HepG2 (cell line): ENCODE results near the gene PLVAP. TPM values are rescaled to one million over a fixed set of nuclear protein-coding genes. Genes with fewer than 3 reads are reported as not detected.

ENCODE experiments used
- ATAC-seq: fragments of 200-7000 bp; cut with Tn5 transposase; 3 replicates; pipeline ENCODE4 v1.9.1; 2020; ENCODE audit warnings: mild to moderate bottlenecking, moderate library complexity
- BruUV-seq: library from RNA; stranded (reverse); fragments of 400-500 nt; replicated peaks from 2 replicates; lab custom pipeline; 2021; lab: Mats Ljungman, UMichigan
- CTCF ChIA-PET: fragments of 300-600 bp; formaldehyde crosslinking; extraction: SDS; loops from one replicate; lab custom pipeline; 2021; ENCODE audit warnings: low total read pairs, inconsistent platforms, low intra/inter-chr PET ratio; lab: Yijun Ruan, JAX
- POLR2A ChIA-PET: fragments of 350-600 bp; sonication (Branson Sonifier 250); formaldehyde crosslinking; loops from one replicate; lab custom pipeline; 2020; ENCODE audit warnings: antibody characterized with exemption, inconsistent platforms; lab: Yijun Ruan, JAX
- DNase-seq: peaks from one replicate; pipeline ENCODE4 v3.0.0-alpha.2; 2015; ENCODE audit warnings: low spot score
- FAIRE-seq: peaks from 3 replicates; lab custom pipeline; 2011; peaks lifted over from hg19 to GRCh38; lab: Jason Lieb, UNC
- H2AFZ ChIP-seq: one replicate; pipeline ENCODE4 v1.6.1; 2011; ENCODE audit warnings: low read length, inconsistent platforms
- H3K27ac ChIP-seq: fragments of 300-600 bp; 3 replicates; pipeline ENCODE4 v1.8.0; 2011; ENCODE audit warnings: mixed run types, mild to moderate bottlenecking, mixed read lengths, low read length, inconsistent platforms; ENCODE audit not compliant: insufficient read depth; ENCODE audit errors: extremely low read length
- H3K27me3 ChIP-seq, 2 experiments: fragments of 200-600 bp in 1 of 2; 2 replicates in 1 of 2; 3 replicates in 1 of 2; pipeline versions ENCODE4 v1.6.0 to v1.8.0; 2011; ENCODE audit warnings: low read length in 2 of 2, mild to moderate bottlenecking in 2 of 2, moderate library complexity in 2 of 2, inconsistent platforms in 1 of 2; ENCODE audit not compliant: insufficient read depth in 2 of 2, control insufficient read depth in 1 of 2
- H3K36me3 ChIP-seq, 2 experiments: fragments of 200-600 bp in 1 of 2; replicated peaks in 1 of 2; 2 replicates in 1 of 2; 3 replicates in 1 of 2; pipeline versions ENCODE4 v1.5.1 to v1.8.0; 2011; ENCODE audit warnings: low read length in 2 of 2, inconsistent platforms in 1 of 2; ENCODE audit not compliant: insufficient read depth in 2 of 2, control insufficient read depth in 1 of 2
- H3K4me1 ChIP-seq: 2 replicates; pipeline ENCODE4 v1.5.1; 2012; ENCODE audit warnings: low read length, inconsistent platforms; ENCODE audit not compliant: insufficient read depth
- H3K4me2 ChIP-seq: 2 replicates; pipeline ENCODE4 v1.6.0; 2011; ENCODE audit warnings: low read depth, low read length, inconsistent platforms
- H3K4me3 ChIP-seq, 3 experiments: fragments of 200-600 bp in 1 of 3; sonication (generic), shearing (Covaris generic) in 1 of 3; replicated peaks in 1 of 3; 2 replicates each; pipeline ENCODE4 v1.5.1; 2011 to 2016; ENCODE audit warnings: low read length in 3 of 3, inconsistent platforms in 2 of 3, low read depth in 2 of 3, mild to moderate bottlenecking in 2 of 3, control low read depth in 1 of 3, mixed read lengths in 1 of 3; ENCODE audit not compliant: insufficient read depth in 1 of 3
- H3K79me2 ChIP-seq: one replicate; pipeline ENCODE4 v1.6.1; 2011; ENCODE audit warnings: low read length, inconsistent platforms; ENCODE audit not compliant: insufficient read depth
- H3K9ac ChIP-seq: 2 replicates; pipeline ENCODE4 v1.6.0; 2011; ENCODE audit warnings: mild to moderate bottlenecking, low read depth, low read length, inconsistent platforms; ENCODE audit not compliant: insufficient read depth
- H3K9me3 ChIP-seq: 2 replicates; pipeline ENCODE4 v1.5.1; 2012; ENCODE audit warnings: mild to moderate bottlenecking, low read length
- H4K20me1 ChIP-seq: 2 replicates; pipeline ENCODE4 v1.6.0; 2011; ENCODE audit warnings: inconsistent platforms, mild to moderate bottlenecking, low read length, moderate library complexity; ENCODE audit not compliant: insufficient read depth
- BRCA1 ChIP-seq: sonication (generic); formaldehyde crosslinking; IDR thresholded peaks from 2 replicates; pipeline ENCODE4 v1.4.0; 2020; ENCODE audit warnings: missing genetic modification reagents
- CENPT ChIP-seq: sonication (generic); formaldehyde crosslinking; IDR thresholded peaks from 2 replicates; pipeline ENCODE4 v1.8.0; 2022; ENCODE audit warnings: low read depth, mild to moderate bottlenecking, moderate library complexity, missing genetic modification reagents
- CENPX ChIP-seq: sonication (generic); formaldehyde crosslinking; IDR thresholded peaks from 2 replicates; pipeline ENCODE4 v1.9.0; 2021; ENCODE audit warnings: mild to moderate bottlenecking, missing genetic modification reagents, moderate library complexity
- GATA4 ChIP-seq: sonication (generic); IDR thresholded peaks from 2 replicates; pipeline ENCODE4 v1.6.1; 2016; ENCODE audit warnings: antibody characterized with exemption, low read depth, borderline replicate concordance
- ISX ChIP-seq: sonication (generic); formaldehyde crosslinking; conservative IDR thresholded peaks from 2 replicates; pipeline ENCODE4 v1.5.0; 2020; ENCODE audit warnings: missing genetic modification reagents
- MLX ChIP-seq: IDR thresholded peaks from 2 replicates; pipeline ENCODE4 v1.6.1; 2016
- MLXIP ChIP-seq: sonication (generic); formaldehyde crosslinking; IDR thresholded peaks from 2 replicates; pipeline ENCODE4 v1.9.0; 2021; ENCODE audit warnings: missing genetic modification reagents, borderline replicate concordance
- POLR2A ChIP-seq, 2 experiments: IDR thresholded peaks; 2 replicates each; pipeline ENCODE4 v1.6.1; 2011; ENCODE audit warnings: low read depth in 2 of 2, low read length in 2 of 2, mild to moderate bottlenecking in 1 of 2, moderate library complexity in 1 of 2; ENCODE audit not compliant: insufficient read depth in 1 of 2
- POLR2AphosphoS2 ChIP-seq: IDR thresholded peaks from 2 replicates; pipeline ENCODE4 v1.6.1; 2011; ENCODE audit warnings: low read depth, low read length, improper control_type of control experiment
- ZEB1 ChIP-seq: IDR thresholded peaks from 2 replicates; pipeline ENCODE4 v1.6.1; 2012; ENCODE audit warnings: mild to moderate bottlenecking, low read depth, inconsistent platforms; ENCODE audit not compliant: insufficient replicate concordance
- ZNF629 ChIP-seq: sonication (generic); formaldehyde crosslinking; conservative IDR thresholded peaks from 2 replicates; pipeline ENCODE4 v1.5.0; 2020; ENCODE audit warnings: missing genetic modification reagents
- ZNF747 ChIP-seq: sonication (generic); formaldehyde crosslinking; IDR thresholded peaks from 2 replicates; pipeline ENCODE4 v1.8.1; 2023; ENCODE audit warnings: missing genetic modification reagents, mild to moderate bottlenecking, borderline replicate concordance
- WGBS: methylation state at CpG from one replicate; pipeline ENCODE4 v1.1.6; 2017; ENCODE audit warnings: low lambda C conversion rate; 5-methylcytosine and 5-hydroxymethylcytosine counted together
- in situ Hi-C: cut with HindIII; loops from 2 replicates; pipeline ENCODE4 v1.10.0; 2017; ENCODE audit warnings: low pct_unique_long_range_greater_than_20kb; ENCODE audit not compliant: extremely low pct_ligation_motif_present
- intact Hi-C: fragments of 100-400 bp; cut with micrococcal nuclease; formaldehyde crosslinking; loops from one replicate; pipeline ENCODE4 v1.10.0; 2022; ENCODE audit not compliant: unreplicated experiment
- polyA plus RNA-seq, 8 experiments: library from polyadenylated mRNA; depleted of rRNA in 3 of 8; stranded (reverse) in 7 of 8; unstranded in 1 of 8; fragments of >200 nt; fragmentation: Illumina TruSeq in 4 of 8; extraction: Trizol in 4 of 8; gene quantifications; 2 replicates each; pipeline versions ENCODE4 v1.2.1 to v1.2.3, GENCODE V29; 2011 to 2016; ENCODE audit warnings: low read depth in 4 of 8, missing spikeins in 1 of 8, mixed read lengths in 1 of 8; ENCODE audit not compliant: insufficient read depth in 1 of 8
- total RNA-seq, 5 experiments: library from RNA; depleted of rRNA; stranded (reverse); fragments of >200 nt; fragmentation: Illumina TruSeq; extraction: Trizol; gene quantifications; 2 replicates each; pipeline ENCODE4 v1.2.3, GENCODE V29; 2016; ENCODE audit warnings: low read depth in 1 of 5
- TF ChIP-seq, protein P1 (sequence below): sonication (generic); formaldehyde crosslinking; IDR thresholded peaks from 2 replicates; pipeline ENCODE4 v1.4.0; 2020; ENCODE audit warnings: missing genetic modification reagents, low read depth, mild to moderate bottlenecking, borderline replicate concordance
- TF ChIP-seq, protein P2 (sequence below): sonication (generic); formaldehyde crosslinking; IDR thresholded peaks from 2 replicates; pipeline ENCODE4 v1.5.1; 2020; ENCODE audit warnings: mild to moderate bottlenecking, missing genetic modification reagents, moderate library complexity

PLVAP gene
- total and polyA plus RNA-seq, 2 of the 13 experiments (the other 11 are each of a cell fraction or from before 2014, with no cell fraction given), result 0.26 TPM; not detected in 1

GRCh38 chr19:17406046-17406886 lies 29.1 kb upstream of the PLVAP start:
- in situ Hi-C loops, result no loop called here
- ATAC-seq (peak; percentile 61), DNase-seq (no peak), FAIRE-seq (peak; percentile 4)
- Histone ChIP-seq H3K79me2 (peaks cover 33% of the 10 kb centered on the region), H3K27me3 (no peaks in the 10 kb centered on the region; a peak in 1 of 5 replicates), H3K4me1 (peaks cover 13% of the 10 kb centered on the region), H4K20me1 (no peaks in the 10 kb centered on the region; the same call in 1 of the 2 replicates), H3K4me3 (peak overlapping the region; percentile 62 to 82 (median 70)), H2AFZ (no peak overlapping the region), H3K36me3 (peaks cover 0 to 8% of the 10 kb centered on the region in 2 experiments; a peak in 2 of 5 replicates), H3K9me3 (no peaks in the 10 kb centered on the region), H3K9ac (peak overlapping the region; percentile 78), H3K27ac (peak overlapping the region; percentile 81), H3K4me2 (peak overlapping the region; percentile 92)
- ChIA-PET CTCF (no interaction called here), POLR2A (interaction anchor here (0.6 to 3.5 kb wide), 24 partner anchors 9 to 453 kb away, joined by 3 to 76 read pairs (median 4); partner anchors contain the start of genes ANO8, DDA1, MAP1S and MVB12A)
- WGBS, result 8% methylated on average over 8 of the region's 10 CpGs
- TSS peak; percentile 70 for BruUV-seq
- intact Hi-C loops, result loop anchor here (5.0 kb wide), 1 partner anchor 69 kb away; the partner anchor contains the start of gene GTPBP3
- TF ChIP-seq BRCA1 (CRISPR knock-in tag), result no peak
- TF ChIP-seq, protein P1, sequence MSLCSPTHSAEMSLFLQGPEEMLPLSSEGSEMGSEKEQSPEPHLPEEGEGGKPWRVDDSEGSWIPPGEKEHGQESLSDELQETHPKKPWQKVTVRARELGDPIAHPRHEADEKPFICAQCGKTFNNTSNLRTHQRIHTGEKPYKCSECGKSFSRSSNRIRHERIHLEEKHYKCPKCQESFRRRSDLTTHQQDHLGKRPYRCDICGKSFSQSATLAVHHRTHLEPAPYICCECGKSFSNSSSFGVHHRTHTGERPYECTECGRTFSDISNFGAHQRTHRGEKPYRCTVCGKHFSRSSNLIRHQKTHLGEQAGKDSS (CRISPR knock-in tag), result 0 out of 2 replicates have a peak, but pooled peaks have one; percentile 3
- TF ChIP-seq ZNF747 (CRISPR knock-in tag), result no peak
- no peak for TF ChIP-seq ISX (CRISPR knock-in tag)
- TF ChIP-seq POLR2AphosphoS2, result no peak
- TF ChIP-seq, protein P2, sequence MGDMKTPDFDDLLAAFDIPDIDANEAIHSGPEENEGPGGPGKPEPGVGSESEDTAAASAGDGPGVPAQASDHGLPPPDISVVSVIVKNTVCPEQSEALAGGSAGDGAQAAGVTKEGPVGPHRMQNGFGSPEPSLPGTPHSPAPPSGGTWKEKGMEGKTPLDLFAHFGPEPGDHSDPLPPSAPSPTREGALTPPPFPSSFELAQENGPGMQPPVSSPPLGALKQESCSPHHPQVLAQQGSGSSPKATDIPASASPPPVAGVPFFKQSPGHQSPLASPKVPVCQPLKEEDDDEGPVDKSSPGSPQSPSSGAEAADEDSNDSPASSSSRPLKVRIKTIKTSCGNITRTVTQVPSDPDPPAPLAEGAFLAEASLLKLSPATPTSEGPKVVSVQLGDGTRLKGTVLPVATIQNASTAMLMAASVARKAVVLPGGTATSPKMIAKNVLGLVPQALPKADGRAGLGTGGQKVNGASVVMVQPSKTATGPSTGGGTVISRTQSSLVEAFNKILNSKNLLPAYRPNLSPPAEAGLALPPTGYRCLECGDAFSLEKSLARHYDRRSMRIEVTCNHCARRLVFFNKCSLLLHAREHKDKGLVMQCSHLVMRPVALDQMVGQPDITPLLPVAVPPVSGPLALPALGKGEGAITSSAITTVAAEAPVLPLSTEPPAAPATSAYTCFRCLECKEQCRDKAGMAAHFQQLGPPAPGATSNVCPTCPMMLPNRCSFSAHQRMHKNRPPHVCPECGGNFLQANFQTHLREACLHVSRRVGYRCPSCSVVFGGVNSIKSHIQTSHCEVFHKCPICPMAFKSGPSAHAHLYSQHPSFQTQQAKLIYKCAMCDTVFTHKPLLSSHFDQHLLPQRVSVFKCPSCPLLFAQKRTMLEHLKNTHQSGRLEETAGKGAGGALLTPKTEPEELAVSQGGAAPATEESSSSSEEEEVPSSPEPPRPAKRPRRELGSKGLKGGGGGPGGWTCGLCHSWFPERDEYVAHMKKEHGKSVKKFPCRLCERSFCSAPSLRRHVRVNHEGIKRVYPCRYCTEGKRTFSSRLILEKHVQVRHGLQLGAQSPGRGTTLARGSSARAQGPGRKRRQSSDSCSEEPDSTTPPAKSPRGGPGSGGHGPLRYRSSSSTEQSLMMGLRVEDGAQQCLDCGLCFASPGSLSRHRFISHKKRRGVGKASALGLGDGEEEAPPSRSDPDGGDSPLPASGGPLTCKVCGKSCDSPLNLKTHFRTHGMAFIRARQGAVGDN, result peak; percentile 8; the same call in 1 of the 2 replicates
- peak; percentile 66 to 88; a peak in 3 of 4 replicates for TF ChIP-seq POLR2A (IDR thresholded peaks at IDR 0.05; ENCODE audit: insufficient read depth in 1 of 2, low read depth in 2 of 2, low read length in 2 of 2)
- 0 out of 2 replicates have a peak, but pooled peaks have one; percentile 22 for TF ChIP-seq MLX (CRISPR knock-in tag)
- no peak for TF ChIP-seq CENPT (CRISPR knock-in tag)
- TF ChIP-seq CENPX (CRISPR knock-in tag), result no peak
- 0 out of 2 replicates have a peak, but pooled peaks have one; percentile 2 for TF ChIP-seq GATA4
- 0 out of 2 replicates have a peak, but pooled peaks have one; percentile 2 for TF ChIP-seq ZNF629 (CRISPR knock-in tag)
- 0 out of 2 replicates have a peak, but pooled peaks have one; percentile 5 for TF ChIP-seq MLXIP
- no peak for TF ChIP-seq ZEB1
